ENCODE measurements around the gene SMG6.
A peak's percentile ranks its signal among the peaks of the same experiment; 100 is the strongest.

Gene SMG6

DNA sequence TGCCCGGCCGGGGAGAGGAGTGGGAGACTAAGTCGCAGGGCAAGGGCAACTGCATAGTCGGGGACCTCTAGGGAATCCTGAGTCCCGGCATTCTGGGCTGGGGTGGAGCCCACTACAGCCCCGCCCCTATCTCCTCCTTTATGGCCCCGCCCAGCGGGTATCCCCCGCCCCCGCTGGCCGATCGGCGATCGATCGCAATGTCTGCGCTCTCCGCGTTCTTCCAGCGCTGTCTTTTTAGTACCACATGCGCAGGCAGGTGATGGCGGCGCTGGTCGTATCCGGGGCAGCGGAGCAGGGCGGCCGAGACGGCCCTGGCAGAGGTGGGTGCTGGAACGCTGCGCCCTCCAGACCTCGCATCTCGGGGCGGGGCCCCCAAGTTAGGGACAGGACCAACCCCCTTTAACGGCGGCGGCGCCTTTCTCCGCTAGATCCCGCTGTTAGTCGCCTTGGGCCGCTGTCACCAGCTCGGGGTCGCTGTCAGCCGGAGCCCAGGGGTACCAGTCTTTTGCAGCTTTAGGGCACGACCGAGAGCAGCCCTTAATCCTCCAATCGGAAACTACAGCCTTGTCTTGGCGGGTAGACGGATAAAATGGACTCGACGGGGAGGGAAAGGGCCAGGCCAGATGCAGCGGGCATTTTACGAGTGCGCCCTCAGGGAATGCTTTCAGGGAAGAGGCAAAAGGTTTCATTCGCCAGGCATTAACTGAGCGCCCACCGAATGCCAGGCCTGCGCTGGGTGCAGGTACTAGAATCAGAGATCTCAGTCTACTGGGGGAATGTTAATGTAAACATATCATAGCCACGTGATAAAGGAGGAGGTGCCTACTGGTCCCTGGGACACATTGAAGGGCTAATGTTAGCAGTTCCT lies 273.4 kb downstream of the SMG6 start, which contains the start of gene DPH1:
DPH1 (plus strand) TSS at position 243 of the 868 bp plus-strand sequence; CDS start at position 260, 17 bp downstream.
- no peak within 1 kb of the TSS for H3K27ac ChIP-seq (ENCODE audit: low read depth, low read length)
- H2AFZ ChIP-seq (ENCODE audit: low read depth, low read length, severe bottlenecking) = peak within 1 kb of the TSS; percentile 95
- no peak for TF ChIP-seq EZH2phosphoT487 (conservative IDR thresholded peaks at IDR 0.05; ENCODE audit: low read length)
- TF ChIP-seq, protein P1, sequence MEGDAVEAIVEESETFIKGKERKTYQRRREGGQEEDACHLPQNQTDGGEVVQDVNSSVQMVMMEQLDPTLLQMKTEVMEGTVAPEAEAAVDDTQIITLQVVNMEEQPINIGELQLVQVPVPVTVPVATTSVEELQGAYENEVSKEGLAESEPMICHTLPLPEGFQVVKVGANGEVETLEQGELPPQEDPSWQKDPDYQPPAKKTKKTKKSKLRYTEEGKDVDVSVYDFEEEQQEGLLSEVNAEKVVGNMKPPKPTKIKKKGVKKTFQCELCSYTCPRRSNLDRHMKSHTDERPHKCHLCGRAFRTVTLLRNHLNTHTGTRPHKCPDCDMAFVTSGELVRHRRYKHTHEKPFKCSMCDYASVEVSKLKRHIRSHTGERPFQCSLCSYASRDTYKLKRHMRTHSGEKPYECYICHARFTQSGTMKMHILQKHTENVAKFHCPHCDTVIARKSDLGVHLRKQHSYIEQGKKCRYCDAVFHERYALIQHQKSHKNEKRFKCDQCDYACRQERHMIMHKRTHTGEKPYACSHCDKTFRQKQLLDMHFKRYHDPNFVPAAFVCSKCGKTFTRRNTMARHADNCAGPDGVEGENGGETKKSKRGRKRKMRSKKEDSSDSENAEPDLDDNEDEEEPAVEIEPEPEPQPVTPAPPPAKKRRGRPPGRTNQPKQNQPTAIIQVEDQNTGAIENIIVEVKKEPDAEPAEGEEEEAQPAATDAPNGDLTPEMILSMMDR (IDR thresholded peaks at IDR 0.05; ENCODE audit: insufficient read depth, low read length, poor library complexity, severe bottlenecking) = no peak

DNA sequence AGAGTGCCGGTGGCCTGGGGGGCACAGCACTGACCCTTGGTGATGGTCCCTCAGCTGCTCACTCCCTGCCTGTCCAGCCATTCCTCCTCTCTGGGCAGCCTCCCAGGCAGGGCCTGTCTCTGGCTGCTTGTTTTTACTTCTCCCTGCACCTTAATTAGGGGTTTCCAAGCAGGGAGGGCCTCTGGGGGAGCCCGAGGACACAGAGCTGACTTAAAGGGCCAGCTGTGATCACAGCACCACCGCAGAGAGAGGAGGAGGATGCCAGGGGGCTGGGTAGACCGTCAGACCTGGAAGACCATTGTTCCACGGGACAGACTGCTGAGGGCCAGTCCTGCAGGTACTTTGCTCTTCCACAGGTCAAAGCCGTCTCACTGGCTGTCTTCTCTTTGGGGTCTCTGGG lies 274.8 kb downstream of the SMG6 start:
- Histone ChIP-seq H3K27ac (ENCODE audit: low read depth, low read length) (no peak overlapping the region), H4K20me1 (ENCODE audit: low read depth, low read length) (no peaks in the 10 kb centered on the region), H3K79me2 (ENCODE audit: insufficient read depth, low read length) (no peaks in the 10 kb centered on the region), H2AFZ (ENCODE audit: low read depth, low read length, severe bottlenecking) (no peak overlapping the region), H3K9me2 (replicated peaks; ENCODE audit: insufficient read depth, low read length) (no peaks in the 10 kb centered on the region), H3K9ac (ENCODE audit: low read length) (no peak overlapping the region), H3K36me3 (ENCODE audit: low read length) (no peaks in the 10 kb centered on the region), H3F3A (ENCODE audit: insufficient read depth) (no peaks in the 10 kb centered on the region), H3K9me3 (ENCODE audit: insufficient read depth, low read length) (no peaks in the 10 kb centered on the region), H3K27me3 (ENCODE audit: low read length) (no peaks in the 10 kb centered on the region), H3K4me3 (ENCODE audit: insufficient read depth, low read length, poor library complexity, severe bottlenecking) (no peak overlapping the region), H3K4me2 (ENCODE audit: low read depth, low read length, poor library complexity, severe bottlenecking) (no peak overlapping the region)
- TF ChIP-seq EZH2phosphoT487 (conservative IDR thresholded peaks at IDR 0.05; ENCODE audit: low read length) = no peak

More for the DNA sequence above, 273.4 kb downstream of the SMG6 start, which contains the start of gene DPH1:
- Histone ChIP-seq H3K9ac (ENCODE audit: low read length) (peak within 1 kb of the TSS; percentile 66), H3K27me3 (ENCODE audit: low read length) (no peaks in the 10 kb centered on the region), H3F3A (ENCODE audit: insufficient read depth) (no peaks in the 10 kb centered on the region), H3K9me2 (replicated peaks; ENCODE audit: insufficient read depth, low read length) (no peaks in the 10 kb centered on the region), H4K20me1 (ENCODE audit: low read depth, low read length) (no peaks in the 10 kb centered on the region), H3K4me3 (ENCODE audit: insufficient read depth, low read length, poor library complexity, severe bottlenecking) (peak within 1 kb of the TSS; percentile 80), H3K9me3 (ENCODE audit: insufficient read depth, low read length) (no peaks in the 10 kb centered on the region), H3K79me2 (ENCODE audit: insufficient read depth, low read length) (no peaks in the 10 kb centered on the region), H3K4me2 (ENCODE audit: low read depth, low read length, poor library complexity, severe bottlenecking) (peak within 1 kb of the TSS; percentile 70), H3K36me3 (ENCODE audit: low read length) (no peaks in the 10 kb centered on the region)

DNA sequence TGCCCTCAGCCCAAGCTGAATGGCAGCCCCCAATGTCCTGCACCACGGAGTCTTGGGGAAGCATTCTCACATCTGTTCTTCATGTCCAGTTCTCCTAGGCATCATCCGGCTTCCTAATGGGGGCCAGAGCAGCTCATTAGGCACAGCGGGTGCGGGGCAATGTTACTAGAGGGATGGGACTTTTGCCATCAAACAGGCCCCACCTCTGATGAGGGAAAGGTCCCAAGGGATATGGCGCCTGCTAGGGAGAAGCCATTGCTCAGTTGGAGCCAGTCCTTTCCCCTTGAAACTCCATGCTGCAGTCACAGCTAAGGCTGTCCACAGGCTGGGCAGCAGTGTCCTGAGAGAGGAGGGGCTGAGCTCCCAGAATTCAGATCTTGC lies 275.4 kb downstream of the SMG6 start:
- no peak overlapping the region for H2AFZ ChIP-seq (ENCODE audit: low read depth, low read length, severe bottlenecking)
- H4K20me1 ChIP-seq (ENCODE audit: low read depth, low read length) = no peaks in the 10 kb centered on the region
- H3K4me2 ChIP-seq (ENCODE audit: low read depth, low read length, poor library complexity, severe bottlenecking) = no peak overlapping the region
- TF ChIP-seq EZH2phosphoT487 (conservative IDR thresholded peaks at IDR 0.05; ENCODE audit: low read length) = no peak
- TF ChIP-seq, protein P1 (IDR thresholded peaks at IDR 0.05; ENCODE audit: insufficient read depth, low read length, poor library complexity, severe bottlenecking) = no peak
- H3F3A ChIP-seq (ENCODE audit: insufficient read depth) = no peaks in the 10 kb centered on the region
- H3K79me2 ChIP-seq (ENCODE audit: insufficient read depth, low read length) = no peaks in the 10 kb centered on the region
- no peak overlapping the region for H3K4me3 ChIP-seq (ENCODE audit: insufficient read depth, low read length, poor library complexity, severe bottlenecking)
- H3K9me2 ChIP-seq (replicated peaks; ENCODE audit: insufficient read depth, low read length) = no peaks in the 10 kb centered on the region
- no peaks in the 10 kb centered on the region for H3K36me3 ChIP-seq (ENCODE audit: low read length)
- H3K27me3 ChIP-seq (ENCODE audit: low read length) = no peaks in the 10 kb centered on the region
- H3K9ac ChIP-seq (ENCODE audit: low read length) = no peak overlapping the region
- H3K27ac ChIP-seq (ENCODE audit: low read depth, low read length) = no peak overlapping the region
- H3K9me3 ChIP-seq (ENCODE audit: insufficient read depth, low read length) = no peaks in the 10 kb centered on the region
